ENCODE measurements around the gene DHX38.

DNA sequence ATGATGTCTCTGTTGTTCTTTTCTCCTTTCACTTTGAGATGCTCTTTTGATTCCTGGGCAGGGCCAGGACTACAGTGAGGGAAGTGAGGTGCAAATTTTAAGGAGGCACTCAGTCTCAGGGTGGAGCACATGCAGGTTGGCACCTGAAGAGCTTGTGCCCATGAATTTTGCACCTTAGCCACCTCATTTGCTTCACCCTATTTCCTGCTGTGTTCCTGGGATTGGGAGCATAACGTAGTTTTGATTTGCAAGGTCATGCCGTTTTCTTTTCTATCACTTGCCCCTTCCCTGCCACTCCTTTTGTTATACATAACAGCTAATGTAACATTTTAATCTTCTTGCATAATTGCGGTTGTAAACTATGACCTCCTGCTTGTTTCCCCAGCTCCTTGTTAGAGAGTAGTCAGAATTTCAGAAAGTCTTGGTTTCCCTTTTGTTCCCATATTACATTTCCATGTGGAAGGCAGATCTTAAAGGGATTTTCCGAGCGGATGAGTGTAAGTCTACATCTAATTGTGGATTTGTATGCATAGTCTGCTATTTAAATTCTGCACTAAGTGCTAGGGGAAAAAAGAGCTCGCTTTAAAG lies 68.6 kb downstream of the DHX38 start:
- TF ChIP-seq, protein P1, sequence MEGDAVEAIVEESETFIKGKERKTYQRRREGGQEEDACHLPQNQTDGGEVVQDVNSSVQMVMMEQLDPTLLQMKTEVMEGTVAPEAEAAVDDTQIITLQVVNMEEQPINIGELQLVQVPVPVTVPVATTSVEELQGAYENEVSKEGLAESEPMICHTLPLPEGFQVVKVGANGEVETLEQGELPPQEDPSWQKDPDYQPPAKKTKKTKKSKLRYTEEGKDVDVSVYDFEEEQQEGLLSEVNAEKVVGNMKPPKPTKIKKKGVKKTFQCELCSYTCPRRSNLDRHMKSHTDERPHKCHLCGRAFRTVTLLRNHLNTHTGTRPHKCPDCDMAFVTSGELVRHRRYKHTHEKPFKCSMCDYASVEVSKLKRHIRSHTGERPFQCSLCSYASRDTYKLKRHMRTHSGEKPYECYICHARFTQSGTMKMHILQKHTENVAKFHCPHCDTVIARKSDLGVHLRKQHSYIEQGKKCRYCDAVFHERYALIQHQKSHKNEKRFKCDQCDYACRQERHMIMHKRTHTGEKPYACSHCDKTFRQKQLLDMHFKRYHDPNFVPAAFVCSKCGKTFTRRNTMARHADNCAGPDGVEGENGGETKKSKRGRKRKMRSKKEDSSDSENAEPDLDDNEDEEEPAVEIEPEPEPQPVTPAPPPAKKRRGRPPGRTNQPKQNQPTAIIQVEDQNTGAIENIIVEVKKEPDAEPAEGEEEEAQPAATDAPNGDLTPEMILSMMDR (IDR thresholded peaks at IDR 0.05), result no peak
- no peak for TF ChIP-seq POLR2A (IDR thresholded peaks at IDR 0.05)
